ENCODE measurements around the gene ARID5B. TPM values are rescaled to one million over a fixed set of nuclear protein-coding genes. Genes with fewer than 3 reads are reported as not detected.

ARID5B gene
- total and polyA plus RNA-seq, 2 donors (not counting 1 experiment from before 2014, with no cell fraction given) = 118 to 145 TPM

DNA sequence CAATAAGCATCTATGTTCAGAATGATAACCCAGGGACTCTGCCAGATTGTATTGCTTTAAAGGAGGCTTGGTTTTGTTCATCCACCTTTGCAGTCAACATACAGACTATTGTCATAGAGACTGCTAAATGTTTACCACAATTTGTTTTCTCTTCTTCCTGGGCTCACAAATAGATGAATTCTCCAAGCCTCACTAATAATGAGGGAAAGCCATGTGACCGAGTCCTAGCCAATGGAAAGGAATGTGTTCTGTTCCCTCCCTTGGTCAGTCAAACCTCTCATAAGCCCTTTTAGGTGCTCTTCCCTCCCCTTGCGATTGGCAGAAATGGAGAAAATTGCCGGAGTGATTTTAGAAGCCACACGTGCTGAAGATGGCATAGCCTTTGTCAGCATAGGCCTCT is 230.2 kb downstream of the ARID5B start:
- Histone ChIP-seq H3K27ac (ENCODE audit: insufficient read depth, low read length) (peak overlapping the region; percentile 46), H3K79me2 (ENCODE audit: control insufficient read depth, insufficient read depth, low read length) (no peaks in the 10 kb centered on the region), H3K9ac (ENCODE audit: insufficient read depth, low read length) (no peak overlapping the region), H4K20me1 (ENCODE audit: control insufficient read depth, extremely low read depth, insufficient read depth, low read length) (no peaks in the 10 kb centered on the region), H3K27me3 (ENCODE audit: control insufficient read depth, insufficient read depth, low read length) (no peaks in the 10 kb centered on the region), H3K9me3 (ENCODE audit: control insufficient read depth, insufficient read depth, low read depth, low read length) (no peaks in the 10 kb centered on the region), H2AFZ (ENCODE audit: low read length) (no peak overlapping the region), H3K4me1 (ENCODE audit: control insufficient read depth, extremely low read depth, insufficient read depth, low read length) (peaks cover 8% of the 10 kb centered on the region), H3K4me3 (replicated peaks in 1 of 4; ENCODE audit: control extremely low read depth in 1 of 4, insufficient read depth in 1 of 4, low read depth in 3 of 4, low read length in 4 of 4) (no peak overlapping the region), H3K36me3 (ENCODE audit: control insufficient read depth, insufficient read depth, low read length) (no peaks in the 10 kb centered on the region), H3K4me2 (ENCODE audit: extremely low read depth, insufficient read depth, low read length) (no peak overlapping the region)
- TF ChIP-seq, protein P1, sequence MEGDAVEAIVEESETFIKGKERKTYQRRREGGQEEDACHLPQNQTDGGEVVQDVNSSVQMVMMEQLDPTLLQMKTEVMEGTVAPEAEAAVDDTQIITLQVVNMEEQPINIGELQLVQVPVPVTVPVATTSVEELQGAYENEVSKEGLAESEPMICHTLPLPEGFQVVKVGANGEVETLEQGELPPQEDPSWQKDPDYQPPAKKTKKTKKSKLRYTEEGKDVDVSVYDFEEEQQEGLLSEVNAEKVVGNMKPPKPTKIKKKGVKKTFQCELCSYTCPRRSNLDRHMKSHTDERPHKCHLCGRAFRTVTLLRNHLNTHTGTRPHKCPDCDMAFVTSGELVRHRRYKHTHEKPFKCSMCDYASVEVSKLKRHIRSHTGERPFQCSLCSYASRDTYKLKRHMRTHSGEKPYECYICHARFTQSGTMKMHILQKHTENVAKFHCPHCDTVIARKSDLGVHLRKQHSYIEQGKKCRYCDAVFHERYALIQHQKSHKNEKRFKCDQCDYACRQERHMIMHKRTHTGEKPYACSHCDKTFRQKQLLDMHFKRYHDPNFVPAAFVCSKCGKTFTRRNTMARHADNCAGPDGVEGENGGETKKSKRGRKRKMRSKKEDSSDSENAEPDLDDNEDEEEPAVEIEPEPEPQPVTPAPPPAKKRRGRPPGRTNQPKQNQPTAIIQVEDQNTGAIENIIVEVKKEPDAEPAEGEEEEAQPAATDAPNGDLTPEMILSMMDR (conservative IDR thresholded peaks at IDR 0.05 in 1 of 2, IDR thresholded peaks at IDR 0.05 in 1 of 2; ENCODE audit: low read depth in 1 of 2, low read length in 2 of 2) = no peak
- no peak for TF ChIP-seq EZH2 (IDR thresholded peaks at IDR 0.05; ENCODE audit: low read length, missing control alignments)
- no peak for DNase-seq (ENCODE audit: low read depth in 2 of 2)

DNA sequence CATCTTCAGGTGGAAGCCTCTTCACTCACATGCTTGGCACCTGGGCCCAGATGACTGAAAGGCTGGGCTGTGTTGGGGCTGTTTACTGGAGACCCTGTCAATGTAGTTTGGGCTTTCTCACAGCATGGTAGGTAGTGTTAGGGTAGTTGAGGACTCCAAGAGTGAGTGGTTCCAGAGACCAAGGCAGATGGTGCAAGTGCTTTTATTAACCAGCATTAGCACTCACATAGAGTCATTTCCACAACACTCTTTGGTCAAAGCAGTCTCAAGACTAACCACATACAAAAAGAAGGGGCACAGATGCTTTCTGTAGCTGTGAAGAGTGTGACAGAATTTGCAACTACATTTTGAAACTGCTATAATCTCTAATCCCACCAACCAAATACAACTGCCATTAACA is 232.1 kb downstream of the ARID5B start:
- H3K9me3 ChIP-seq (ENCODE audit: control insufficient read depth, insufficient read depth, low read depth, low read length) = no peaks in the 10 kb centered on the region
- no peaks in the 10 kb centered on the region for H4K20me1 ChIP-seq (ENCODE audit: control insufficient read depth, extremely low read depth, insufficient read depth, low read length)
- no peak overlapping the region for H3K4me3 ChIP-seq (replicated peaks in 1 of 4; ENCODE audit: control extremely low read depth in 1 of 4, insufficient read depth in 1 of 4, low read depth in 3 of 4, low read length in 4 of 4)
- no peaks in the 10 kb centered on the region for H3K79me2 ChIP-seq (ENCODE audit: control insufficient read depth, insufficient read depth, low read length)
- H3K27me3 ChIP-seq (ENCODE audit: control insufficient read depth, insufficient read depth, low read length) = no peaks in the 10 kb centered on the region
- H3K4me1 ChIP-seq (ENCODE audit: control insufficient read depth, extremely low read depth, insufficient read depth, low read length) = peaks cover 8% of the 10 kb centered on the region
- no peak overlapping the region for H3K27ac ChIP-seq (ENCODE audit: insufficient read depth, low read length)
- no peaks in the 10 kb centered on the region for H3K36me3 ChIP-seq (ENCODE audit: control insufficient read depth, insufficient read depth, low read length)
- DNase-seq (ENCODE audit: low read depth in 2 of 2) = no peak
- no peak overlapping the region for H2AFZ ChIP-seq (ENCODE audit: low read length)
- no peak overlapping the region for H3K4me2 ChIP-seq (ENCODE audit: extremely low read depth, insufficient read depth, low read length)
- H3K9ac ChIP-seq (ENCODE audit: insufficient read depth, low read length) = no peak overlapping the region
- TF ChIP-seq, protein P1 (conservative IDR thresholded peaks at IDR 0.05 in 1 of 2, IDR thresholded peaks at IDR 0.05 in 1 of 2; ENCODE audit: low read depth in 1 of 2, low read length in 2 of 2) = no peak
- no peak for TF ChIP-seq EZH2 (IDR thresholded peaks at IDR 0.05; ENCODE audit: low read length, missing control alignments)

DNA sequence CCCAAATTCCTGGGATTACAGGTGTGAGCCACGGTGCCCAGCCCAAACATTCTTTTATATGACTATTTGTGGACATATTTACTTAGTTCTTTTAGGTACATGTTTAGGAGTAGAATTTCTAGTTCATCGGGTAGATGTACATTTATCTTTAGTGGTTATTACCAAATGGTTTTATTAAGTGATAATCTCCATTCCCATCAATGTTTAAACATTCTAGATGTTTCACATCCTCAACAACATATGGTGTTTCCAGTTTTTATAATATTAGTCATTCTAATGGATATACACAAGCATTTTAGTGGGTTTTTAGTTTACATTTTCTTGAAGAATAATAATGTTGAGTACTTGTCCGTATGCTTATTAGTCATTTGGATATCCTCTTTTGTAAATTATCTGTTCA is 235.4 kb downstream of the ARID5B start:
- Histone ChIP-seq H3K27ac (ENCODE audit: insufficient read depth, low read length) (no peak overlapping the region), H3K79me2 (ENCODE audit: control insufficient read depth, insufficient read depth, low read length) (no peaks in the 10 kb centered on the region), H4K20me1 (ENCODE audit: control insufficient read depth, extremely low read depth, insufficient read depth, low read length) (no peaks in the 10 kb centered on the region), H3K27me3 (ENCODE audit: control insufficient read depth, insufficient read depth, low read length) (no peaks in the 10 kb centered on the region), H3K36me3 (ENCODE audit: control insufficient read depth, insufficient read depth, low read length) (no peaks in the 10 kb centered on the region), H3K4me3 (replicated peaks in 1 of 4; ENCODE audit: control extremely low read depth in 1 of 4, insufficient read depth in 1 of 4, low read depth in 3 of 4, low read length in 4 of 4) (no peak overlapping the region), H3K9me3 (ENCODE audit: control insufficient read depth, insufficient read depth, low read depth, low read length) (no peaks in the 10 kb centered on the region), H3K4me2 (ENCODE audit: extremely low read depth, insufficient read depth, low read length) (no peak overlapping the region), H3K4me1 (ENCODE audit: control insufficient read depth, extremely low read depth, insufficient read depth, low read length) (peaks cover 4% of the 10 kb centered on the region), H3K9ac (ENCODE audit: insufficient read depth, low read length) (no peak overlapping the region), H2AFZ (ENCODE audit: low read length) (no peak overlapping the region)
- DNase-seq (ENCODE audit: low read depth in 2 of 2) = peak; percentile 62 to 87
- TF ChIP-seq EZH2 (IDR thresholded peaks at IDR 0.05; ENCODE audit: low read length, missing control alignments) = no peak
- TF ChIP-seq, protein P1 (conservative IDR thresholded peaks at IDR 0.05 in 1 of 2, IDR thresholded peaks at IDR 0.05 in 1 of 2; ENCODE audit: low read depth in 1 of 2, low read length in 2 of 2) = no peak

Other genes with a start within 250 kb of the ARID5B start
- gene CABCOCO1, start 238.8 kb upstream of the ARID5B start, total RNA-seq = 0.26 and 0.83 TPM in 2 replicates
- gene CABCOCO1, start 238.8 kb upstream of the ARID5B start, polyA plus RNA-seq = 0.75 and 1.6 TPM in 2 replicates

Measured in fibroblast of lung (primary cell).